NCI-H1417 treated with DMSO at 0.1 percent for 48 hours (cell line): ENCODE results near the gene FLT1.

Experiments used
- DNase-seq: peaks from one replicate; lab custom pipeline; 2025; lab: John Stamatoyannopoulos, UW

FLT1 gene, protein sequence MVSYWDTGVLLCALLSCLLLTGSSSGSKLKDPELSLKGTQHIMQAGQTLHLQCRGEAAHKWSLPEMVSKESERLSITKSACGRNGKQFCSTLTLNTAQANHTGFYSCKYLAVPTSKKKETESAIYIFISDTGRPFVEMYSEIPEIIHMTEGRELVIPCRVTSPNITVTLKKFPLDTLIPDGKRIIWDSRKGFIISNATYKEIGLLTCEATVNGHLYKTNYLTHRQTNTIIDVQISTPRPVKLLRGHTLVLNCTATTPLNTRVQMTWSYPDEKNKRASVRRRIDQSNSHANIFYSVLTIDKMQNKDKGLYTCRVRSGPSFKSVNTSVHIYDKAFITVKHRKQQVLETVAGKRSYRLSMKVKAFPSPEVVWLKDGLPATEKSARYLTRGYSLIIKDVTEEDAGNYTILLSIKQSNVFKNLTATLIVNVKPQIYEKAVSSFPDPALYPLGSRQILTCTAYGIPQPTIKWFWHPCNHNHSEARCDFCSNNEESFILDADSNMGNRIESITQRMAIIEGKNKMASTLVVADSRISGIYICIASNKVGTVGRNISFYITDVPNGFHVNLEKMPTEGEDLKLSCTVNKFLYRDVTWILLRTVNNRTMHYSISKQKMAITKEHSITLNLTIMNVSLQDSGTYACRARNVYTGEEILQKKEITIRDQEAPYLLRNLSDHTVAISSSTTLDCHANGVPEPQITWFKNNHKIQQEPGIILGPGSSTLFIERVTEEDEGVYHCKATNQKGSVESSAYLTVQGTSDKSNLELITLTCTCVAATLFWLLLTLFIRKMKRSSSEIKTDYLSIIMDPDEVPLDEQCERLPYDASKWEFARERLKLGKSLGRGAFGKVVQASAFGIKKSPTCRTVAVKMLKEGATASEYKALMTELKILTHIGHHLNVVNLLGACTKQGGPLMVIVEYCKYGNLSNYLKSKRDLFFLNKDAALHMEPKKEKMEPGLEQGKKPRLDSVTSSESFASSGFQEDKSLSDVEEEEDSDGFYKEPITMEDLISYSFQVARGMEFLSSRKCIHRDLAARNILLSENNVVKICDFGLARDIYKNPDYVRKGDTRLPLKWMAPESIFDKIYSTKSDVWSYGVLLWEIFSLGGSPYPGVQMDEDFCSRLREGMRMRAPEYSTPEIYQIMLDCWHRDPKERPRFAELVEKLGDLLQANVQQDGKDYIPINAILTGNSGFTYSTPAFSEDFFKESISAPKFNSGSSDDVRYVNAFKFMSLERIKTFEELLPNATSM (N-terminal part only)

DNA sequence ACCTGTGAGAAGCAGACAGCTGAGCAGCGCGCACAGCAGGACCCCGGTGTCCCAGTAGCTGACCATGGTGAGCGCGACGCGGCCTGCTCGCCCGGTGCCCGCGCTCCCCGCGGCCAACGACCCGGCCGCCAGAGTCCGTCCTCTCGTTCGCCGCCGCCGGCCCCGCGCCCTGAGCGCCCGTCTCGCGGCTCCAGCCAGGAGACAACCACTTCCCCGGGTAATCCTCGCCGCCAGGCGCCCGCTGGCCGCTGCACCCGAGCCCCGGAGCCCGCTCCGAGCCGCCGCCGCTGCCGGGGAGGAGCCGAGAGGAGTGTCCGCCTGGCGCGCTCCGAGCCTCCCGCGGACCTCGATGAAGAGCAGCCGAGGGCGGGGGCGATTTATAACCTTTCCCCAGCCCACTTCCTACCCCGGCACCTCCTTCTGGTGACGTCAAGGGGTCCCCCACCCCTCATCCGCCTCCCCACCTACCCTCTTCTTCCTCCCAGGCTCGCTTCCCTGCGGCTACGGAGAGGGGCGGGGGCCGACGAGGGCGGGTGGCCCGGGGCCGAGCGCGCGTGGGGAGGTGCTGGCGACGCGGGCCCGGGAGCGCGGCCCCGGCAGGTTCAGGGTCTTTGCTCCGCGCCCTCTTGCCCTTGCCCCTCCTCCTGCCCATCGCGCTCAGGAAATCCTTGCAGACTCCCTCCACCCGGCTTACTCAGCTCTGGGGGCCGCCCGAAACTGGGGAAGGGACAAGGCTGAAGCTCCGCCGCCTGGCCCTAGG lies at the start of gene FLT1:
FLT1 (minus strand) TSS at position 351 of the 760 bp plus-strand sequence; CDS start at position 66, 285 bp downstream.
- DNase-seq: no peak

DNA sequence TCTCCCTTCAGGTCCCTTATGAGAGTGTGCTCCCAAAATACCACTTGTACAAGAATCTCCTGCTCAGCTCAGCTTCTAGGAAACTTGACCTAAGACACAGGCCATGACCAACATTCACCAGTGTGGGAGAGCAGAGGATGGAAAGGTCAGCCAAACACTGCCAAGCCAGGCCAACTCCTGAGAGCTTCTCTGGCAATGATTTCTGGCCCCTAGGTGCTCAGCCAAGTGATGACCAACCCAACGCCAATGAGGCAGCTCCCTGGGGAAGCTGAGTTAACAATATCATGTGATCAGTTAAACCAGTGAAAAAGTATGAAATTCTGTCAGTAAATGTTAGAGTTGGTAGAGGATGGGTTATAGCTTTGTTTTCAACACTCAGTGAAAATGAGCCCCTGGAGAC lies 49.1 kb upstream of the FLT1 start:
- DNase-seq: no peak

DNA sequence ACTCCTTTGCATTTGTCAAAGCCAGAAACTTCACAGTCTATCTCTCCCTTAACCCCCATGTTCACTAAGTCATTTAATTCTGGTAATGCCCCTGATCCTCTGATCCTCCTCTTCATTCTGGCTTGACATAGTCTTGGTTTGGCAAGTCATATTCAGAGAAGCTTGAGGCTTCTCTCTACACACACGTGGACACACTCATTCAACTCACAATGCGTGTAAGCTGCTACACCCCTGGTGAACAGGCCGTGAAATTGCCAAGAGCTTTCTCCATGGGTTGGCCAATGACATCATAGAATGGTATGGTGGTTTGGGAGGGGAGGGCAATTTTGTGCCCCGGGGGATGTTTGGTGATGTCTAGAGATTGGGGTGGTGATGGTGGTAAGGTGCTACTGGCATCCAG lies 47.9 kb upstream of the FLT1 start:
- DNase-seq: no peak

DNA sequence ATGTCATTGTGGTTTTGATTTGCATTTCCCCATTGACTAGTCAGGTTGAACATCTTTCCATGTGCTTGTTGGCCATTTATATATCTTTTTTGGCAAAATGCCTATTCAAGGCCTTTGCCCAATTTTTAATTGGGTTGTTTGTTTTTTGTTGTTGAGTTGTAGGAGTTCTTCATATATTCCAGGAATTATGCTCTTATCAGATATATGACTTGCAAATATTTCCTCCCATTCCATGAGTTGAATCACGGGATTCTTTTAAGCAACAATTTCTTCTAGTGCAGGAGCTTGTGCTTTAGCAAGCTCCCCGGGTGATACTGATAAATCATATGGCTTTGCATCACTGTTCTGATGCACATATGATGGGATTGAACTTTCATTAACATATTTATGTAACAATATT lies 47.0 kb upstream of the FLT1 start:
- DNase-seq: no peak

DNA sequence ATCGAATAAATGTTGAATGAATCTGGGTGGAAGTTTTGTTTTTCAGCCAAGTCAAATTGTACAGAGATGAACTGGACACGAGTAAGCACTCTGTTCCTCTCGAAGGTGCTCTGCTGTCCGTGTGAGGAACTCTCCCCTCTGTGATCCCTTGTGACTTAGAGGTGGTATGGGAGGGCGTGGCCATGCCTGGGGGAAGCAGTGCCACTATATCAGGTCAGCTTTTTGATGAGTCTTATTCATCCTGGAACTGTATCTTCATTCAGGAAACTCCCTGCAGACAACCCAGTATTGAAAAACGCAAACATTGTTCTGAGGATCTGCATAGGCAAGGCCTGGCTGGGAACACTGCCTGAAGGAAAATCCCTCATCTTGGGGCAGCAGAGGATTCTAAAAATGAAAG lies 45.7 kb upstream of the FLT1 start:
- DNase-seq: no peak

DNA sequence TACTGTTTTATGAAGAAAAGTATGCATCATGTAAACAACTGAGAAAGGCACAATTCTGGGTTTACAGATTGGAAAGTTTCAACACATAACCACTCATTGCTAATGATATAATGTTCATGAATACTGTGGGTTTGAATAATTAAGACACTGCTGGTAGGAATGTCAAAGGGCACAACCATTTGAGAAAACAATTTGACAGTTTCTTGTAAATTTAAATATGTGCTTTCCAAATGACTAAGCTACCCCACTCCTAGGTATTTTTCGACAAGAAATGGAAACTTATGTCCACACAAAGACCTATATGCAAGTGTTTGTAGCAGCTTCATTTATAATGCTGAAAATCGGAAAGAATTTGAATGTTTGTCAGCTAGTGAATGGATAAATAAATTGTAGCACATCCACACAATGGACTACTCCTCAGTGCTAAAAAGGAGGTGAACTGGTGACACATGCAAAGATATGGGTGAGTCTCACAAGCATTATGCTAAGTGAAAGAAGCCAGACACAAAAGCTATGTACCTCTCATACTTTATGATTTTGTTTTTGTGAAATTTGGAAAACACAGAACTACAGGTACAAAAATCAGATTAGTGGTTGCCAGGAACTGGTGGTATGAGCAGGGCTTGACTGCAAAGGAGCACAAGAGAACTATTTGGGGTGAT lies 44.8 kb upstream of the FLT1 start:
- no peak for DNase-seq

DNA sequence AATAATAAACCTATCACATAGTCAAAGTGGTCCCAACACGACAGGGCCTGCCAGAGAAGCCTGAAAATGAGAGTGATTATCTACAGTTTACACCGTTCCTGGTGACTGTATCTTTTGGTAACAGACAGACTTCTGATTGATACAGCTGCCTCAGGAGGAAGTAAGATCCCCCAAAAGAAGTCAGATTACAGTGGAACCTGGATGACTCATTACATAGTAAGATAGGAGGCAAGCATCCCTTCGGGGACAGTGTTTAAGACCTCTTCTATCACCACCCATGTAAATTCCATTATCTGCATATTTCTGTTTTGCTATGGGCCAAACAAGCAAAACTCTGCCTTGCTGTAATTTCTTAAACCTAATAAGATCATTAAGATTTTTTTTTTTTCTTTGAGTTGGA lies 44.0 kb upstream of the FLT1 start:
- DNase-seq: no peak

DNA sequence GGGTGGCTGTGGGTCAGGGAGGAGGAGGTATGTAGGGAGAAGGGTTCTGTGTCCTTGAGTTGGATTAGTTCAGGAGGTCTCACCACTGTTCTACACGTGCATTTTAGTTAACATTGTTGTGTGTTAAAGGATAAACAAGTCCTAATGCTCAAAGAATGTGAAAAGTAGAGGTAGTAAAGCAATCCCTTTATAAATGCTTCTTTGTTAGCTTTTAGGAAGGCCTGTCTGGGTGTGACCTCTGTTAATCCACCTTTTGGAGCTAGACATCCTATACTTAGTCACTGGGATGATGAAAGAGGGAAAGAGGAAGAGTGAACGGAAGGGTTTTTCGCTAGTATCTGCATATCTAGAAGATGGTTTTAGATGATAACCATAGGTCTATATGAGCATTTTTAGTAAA lies 42.2 kb upstream of the FLT1 start:
- DNase-seq: no peak

DNA sequence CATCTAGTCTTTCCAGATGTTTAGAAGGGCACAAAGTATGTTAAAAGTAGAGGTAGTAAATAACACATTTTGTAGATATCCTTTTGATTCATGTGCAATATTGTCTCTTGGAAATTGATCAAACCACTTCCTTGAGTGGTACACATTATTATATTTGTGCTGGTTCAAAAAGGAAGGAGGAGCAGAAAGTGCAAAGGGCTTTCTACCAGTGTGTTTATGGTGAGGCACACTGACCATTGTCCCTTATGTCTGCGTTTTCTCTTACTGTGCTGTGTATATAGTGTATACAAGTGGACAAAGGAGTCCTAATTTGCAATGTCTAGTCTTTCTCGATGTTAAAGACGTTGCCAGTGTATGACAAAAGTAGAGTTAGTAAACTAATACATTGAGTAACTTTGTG lies 41.4 kb upstream of the FLT1 start:
- DNase-seq: no peak

DNA sequence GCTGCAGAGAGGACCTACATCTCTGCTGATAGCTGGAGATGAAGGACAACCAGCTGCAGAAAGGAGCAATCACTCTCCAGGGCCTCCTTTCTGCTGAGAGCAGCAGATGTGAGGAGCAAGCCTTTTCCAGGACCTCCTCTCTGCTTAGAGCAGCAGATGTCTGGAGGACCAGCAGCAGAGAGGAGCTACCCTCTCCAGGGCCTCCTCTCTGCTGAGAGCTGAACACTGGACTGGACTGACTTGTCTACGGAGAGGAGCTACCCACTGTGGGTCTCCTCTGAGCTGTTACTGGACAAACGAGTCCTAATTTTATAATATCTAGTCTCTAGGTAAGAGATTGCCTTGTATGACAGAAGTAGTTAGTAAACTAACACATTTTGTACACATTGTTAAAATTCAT lies 40.8 kb upstream of the FLT1 start:
- DNase-seq: no peak

DNA sequence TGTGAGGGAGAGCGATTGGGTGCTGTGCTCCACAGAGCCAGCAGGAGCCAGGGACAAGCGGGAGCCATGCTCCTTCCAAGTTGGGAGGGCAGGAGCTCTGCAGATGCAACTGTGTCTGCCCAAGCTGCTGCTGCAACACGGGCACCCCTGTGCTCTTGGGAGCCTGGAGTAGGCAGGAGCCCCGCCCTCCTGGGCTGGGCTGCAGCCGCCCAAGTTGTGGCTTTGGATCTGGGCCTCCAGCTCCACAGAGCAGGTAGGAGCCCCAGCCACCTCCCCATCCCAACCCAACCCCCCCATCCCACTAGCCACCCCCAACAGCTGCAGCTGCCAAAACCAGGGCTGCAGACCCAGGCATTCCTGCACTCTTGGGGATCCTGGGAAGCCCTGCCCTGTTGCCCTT lies 39.9 kb upstream of the FLT1 start:
- DNase-seq: no peak

DNA sequence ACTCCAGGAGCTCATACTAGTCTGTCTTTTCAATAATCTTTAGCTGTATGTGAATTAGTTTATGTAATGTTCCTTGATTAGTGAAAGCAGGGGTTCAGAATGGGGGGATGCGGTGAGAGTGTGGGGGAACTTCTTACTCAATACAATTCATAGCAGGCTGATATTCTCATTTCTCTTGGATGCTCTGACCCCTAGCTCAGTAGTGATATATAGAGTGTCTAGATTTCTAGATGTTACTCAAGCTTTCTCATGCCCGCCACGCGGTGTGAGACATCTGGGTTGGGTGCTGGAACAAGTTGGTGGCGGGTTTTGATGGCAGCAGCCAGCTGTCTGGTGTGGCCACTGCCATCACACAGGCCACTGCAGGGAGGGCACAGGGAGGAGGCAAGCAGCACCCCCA lies 39.3 kb upstream of the FLT1 start:
- DNase-seq: no peak

DNA sequence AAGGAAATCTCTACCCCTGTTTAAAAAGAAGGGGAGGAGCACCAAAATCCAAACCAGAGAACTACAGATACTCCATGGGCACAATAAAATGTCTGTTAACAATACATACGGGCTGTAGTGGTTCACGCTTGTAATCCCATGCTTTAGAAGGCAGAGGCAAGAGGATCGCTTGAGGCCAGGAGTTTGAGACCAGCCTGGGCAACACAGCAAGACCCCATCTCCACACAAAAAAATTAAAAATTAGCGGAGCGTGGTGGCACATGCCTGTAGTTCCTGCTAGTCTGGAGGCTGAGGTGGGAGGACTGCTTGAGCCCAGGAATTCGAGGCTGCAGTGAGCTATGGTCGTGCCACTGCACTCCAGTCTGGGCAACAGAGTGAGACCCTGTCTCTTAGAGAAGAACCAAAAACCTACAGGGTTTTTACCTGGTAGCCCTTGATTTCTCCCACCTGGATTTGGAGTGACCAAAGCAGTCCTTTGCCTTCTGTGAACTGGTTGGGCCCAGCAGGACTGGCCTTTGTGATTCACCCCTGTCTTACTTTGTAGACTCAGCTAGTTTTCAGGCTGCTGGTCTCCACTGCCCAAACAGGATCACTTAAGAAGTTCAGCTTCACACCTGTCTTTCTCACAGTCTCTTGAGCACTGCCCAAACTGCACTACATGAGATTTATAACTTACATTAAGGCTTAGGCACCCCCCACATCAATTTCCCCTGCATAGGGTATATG lies 38.7 kb upstream of the FLT1 start:
- DNase-seq: no peak

DNA sequence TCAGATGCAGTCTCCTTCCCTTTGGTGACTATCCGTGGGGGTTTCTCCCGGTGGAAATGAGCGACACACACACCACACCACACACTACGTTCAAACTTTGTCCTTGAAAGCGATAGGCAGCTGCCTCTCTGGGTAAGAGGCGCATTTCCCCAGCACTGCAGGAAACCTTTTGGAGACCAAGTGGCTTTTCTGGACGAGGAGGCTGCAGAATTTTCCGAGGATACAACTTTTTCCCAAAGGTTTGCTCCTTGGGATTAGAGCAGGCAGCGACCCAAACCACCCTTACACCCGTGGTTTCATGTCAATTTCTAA lies 38.2 kb upstream of the FLT1 start:
- DNase-seq: no peak

DNA sequence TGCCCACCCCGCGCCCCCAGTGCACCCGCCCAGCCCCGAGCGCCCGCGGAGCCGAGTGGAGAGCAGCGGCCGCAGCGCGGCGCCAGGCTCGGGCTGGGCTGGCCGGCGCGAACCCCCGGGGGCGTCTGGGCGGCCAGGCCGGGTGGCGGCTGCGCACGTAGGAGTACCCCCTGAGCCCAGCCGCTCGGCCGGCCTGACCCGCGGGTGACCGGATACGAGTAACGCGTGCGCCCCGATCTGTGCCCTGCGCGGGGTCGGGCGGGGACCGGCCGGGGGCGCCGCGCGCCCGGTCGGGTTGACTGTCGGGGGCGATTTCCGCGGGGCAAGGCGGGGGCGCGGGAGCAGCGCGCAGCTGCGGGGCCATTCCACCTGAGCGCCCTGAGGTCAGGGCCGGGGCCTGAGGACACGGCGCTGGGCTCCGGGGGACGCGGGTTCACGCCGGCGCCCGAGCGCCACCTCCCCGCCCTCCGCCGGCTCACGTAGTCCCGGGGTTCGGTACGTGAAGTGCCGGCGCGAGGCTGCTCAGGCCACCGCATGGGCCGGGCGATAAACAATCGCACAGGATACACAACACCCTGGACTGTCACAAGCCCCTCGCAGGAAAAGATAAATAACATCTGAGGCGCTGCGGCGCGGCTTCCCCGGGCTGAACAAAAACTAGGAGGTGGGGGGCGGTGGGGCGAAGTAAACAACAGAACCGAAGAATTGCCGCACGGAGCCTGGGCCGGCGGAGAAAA lies 37.6 kb upstream of the FLT1 start:
- no peak for DNase-seq

DNA sequence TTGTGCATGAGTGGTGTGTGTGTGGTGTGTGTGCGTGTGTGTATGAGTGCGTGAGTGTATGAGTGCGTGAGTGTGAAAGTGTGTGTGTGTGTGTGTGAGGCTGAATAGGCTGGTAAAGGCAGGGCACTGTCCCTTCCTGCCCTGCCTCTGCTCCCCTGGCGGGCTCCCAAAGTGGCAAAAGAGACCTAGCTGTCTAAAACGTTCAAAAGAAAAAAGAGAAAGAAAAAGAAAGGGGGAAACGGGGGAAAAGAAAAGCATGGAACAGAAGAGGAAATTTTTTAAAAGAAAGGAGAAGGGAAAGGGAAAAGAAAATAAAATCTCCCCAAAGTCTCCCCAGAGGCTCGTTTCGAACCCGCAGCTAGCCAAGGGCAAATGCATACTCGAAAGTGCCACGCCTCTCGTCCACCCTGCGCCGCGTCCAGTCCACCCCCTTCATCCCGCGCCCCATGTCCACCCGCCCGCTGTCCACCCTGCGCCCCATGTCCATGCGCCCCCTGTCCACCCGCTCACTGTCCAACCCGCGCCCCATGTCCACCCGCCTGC lies 37.0 kb upstream of the FLT1 start:
- DNase-seq: no peak

DNA sequence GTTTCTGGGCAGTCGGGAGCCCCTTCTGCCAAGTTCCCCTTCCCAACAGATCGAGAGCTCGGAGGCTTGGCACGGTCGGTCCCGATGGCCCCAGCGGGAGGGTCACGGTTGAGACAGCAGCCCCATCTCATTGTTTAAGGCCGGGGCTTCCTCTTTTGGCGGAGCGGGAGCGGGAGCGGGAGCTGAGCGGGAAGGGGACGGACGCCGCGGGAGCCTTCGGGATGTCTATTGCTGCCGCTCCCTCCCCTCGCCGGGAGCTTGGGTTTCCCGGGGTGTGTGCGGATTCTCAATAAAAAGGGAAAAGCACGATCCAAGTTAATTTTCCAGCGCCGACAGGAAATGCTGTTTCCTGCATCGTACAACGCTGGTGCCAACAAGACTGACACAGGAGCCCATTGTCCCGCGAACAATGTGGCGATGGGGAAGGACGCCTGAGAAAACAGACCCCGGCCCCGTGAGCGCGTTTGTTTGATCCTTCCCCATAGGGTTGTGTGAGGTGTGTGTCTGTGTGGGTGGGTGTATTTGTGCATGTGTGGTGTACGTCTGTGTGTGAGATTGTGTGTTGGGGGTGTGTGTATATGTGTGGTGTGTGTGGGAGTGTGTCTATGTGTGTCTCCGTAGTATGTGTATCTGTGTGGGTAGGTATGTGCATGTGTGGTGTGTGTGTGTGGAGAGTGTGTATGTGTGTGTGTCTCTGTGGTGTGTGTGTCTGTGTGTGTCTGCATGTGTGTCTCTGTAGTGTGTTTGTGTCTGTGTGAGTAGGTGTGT lies 36.3 kb upstream of the FLT1 start:
- DNase-seq: no peak

DNA sequence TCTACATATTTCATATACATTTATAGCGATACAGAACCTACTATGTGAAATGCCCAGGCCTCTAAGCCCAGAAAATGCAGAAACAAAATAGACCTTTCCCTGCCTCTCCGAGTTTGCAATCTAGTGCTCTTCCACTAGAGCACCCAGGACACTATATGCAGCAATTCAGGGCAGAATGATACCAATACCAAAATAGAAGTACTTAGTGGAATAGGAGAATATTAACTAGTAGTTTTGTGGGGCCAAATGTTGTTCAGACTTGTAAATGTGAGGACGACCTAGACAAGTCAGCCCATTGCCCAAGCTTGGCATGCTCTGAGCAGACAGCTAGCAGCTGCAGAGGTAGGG lies 35.8 kb upstream of the FLT1 start:
- DNase-seq: no peak

DNA sequence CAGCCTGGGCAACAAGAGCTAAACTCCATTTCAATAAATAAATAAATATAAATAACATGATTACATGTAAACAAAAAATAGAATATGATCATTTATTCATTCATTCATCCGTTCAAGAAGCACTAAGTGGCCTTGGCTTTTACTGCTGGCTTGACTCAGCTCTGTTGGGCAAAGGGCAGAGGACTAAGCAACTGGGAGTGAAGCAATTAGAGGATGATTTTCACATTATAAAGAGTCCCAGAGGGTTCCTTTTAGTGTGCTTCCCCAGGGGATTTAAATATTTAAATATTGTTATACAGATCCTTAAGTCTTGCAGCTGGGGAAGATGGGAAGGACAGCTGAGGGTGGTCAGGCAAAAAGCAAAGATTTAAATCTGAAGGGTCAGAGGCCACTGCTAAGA lies 34.9 kb upstream of the FLT1 start:
- DNase-seq: no peak
